K562 (cell line): ENCODE data around the gene ATXN7L2. TPM values are rescaled to one million over a fixed set of nuclear protein-coding genes. Genes with fewer than 3 reads are reported as not detected.
A peak's percentile ranks its signal among the peaks of the same experiment; 100 is the strongest.

Source experiments
- ARID2 ChIP-seq: fragments of 450-650 bp; IDR thresholded peaks from 2 replicates; pipeline ENCODE4 v1.6.1; 2017; ENCODE audit warnings: antibody characterized with exemption, mild to moderate bottlenecking
- ARID3B ChIP-seq: fragments of 250-450 bp; sonication (Bioruptor Pico); IDR thresholded peaks from 2 replicates; pipeline ENCODE4 v1.4.0; 2020; ENCODE audit warnings: borderline replicate concordance
- BACH1 ChIP-seq: fragments of 200-800 bp; sonication (Bioruptor generic); IDR thresholded peaks from 2 replicates; pipeline ENCODE4 v1.6.1; 2016; ENCODE audit warnings: missing genetic modification characterization, missing compliant biosample characterization
- CCAR2 ChIP-seq: fragments of 200-400 bp; formaldehyde crosslinking; IDR thresholded peaks from 2 replicates; pipeline ENCODE4 v1.6.1; 2017; ENCODE audit warnings: mild to moderate bottlenecking, low read depth, low read length
- MCM3 ChIP-seq: fragments of 450-650 bp; IDR thresholded peaks from 2 replicates; pipeline ENCODE4 v1.6.1; 2016
- NCOA6 ChIP-seq: fragments of 450-650 bp; IDR thresholded peaks from 2 replicates; pipeline ENCODE4 v1.6.1; 2017; ENCODE audit warnings: mild to moderate bottlenecking
- NFE2L1 ChIP-seq: fragments of 450-650 bp; IDR thresholded peaks from 2 replicates; pipeline ENCODE4 v1.6.1; 2016; ENCODE audit warnings: missing genetic modification characterization, low read depth, mild to moderate bottlenecking, missing compliant biosample characterization, moderate library complexity, borderline replicate concordance
- NUFIP1 ChIP-seq: fragments of 450-650 bp; IDR thresholded peaks from 2 replicates; pipeline ENCODE4 v1.6.1; 2018; ENCODE audit not compliant: partially characterized antibody
- RNF2 ChIP-seq: sonication (generic); IDR thresholded peaks from 2 replicates; pipeline ENCODE4 v1.6.1; 2016
- TARDBP ChIP-seq: fragments of 450-650 bp; IDR thresholded peaks from 2 replicates; pipeline ENCODE4 v1.6.1; 2016
- ZNF143 ChIP-seq: sonication (generic); formaldehyde crosslinking; IDR thresholded peaks from 2 replicates; pipeline ENCODE4 v1.9.0; 2022; ENCODE audit warnings: mild to moderate bottlenecking, missing genetic modification reagents
- ZNF3 ChIP-seq: fragments of 250-450 bp; sonication (Bioruptor Pico); IDR thresholded peaks from 2 replicates; pipeline ENCODE4 v1.5.0; 2021; ENCODE audit warnings: mild to moderate bottlenecking, moderate library complexity
- ZNF830 ChIP-seq: fragments of 250-450 bp; sonication (Bioruptor Pico); IDR thresholded peaks from 2 replicates; pipeline ENCODE4 v1.5.0; 2021; ENCODE audit warnings: mild to moderate bottlenecking
- polyA plus RNA-seq, 8 experiments: library from polyadenylated mRNA; depleted of rRNA in 4 of 8; stranded (reverse) in 5 of 8; unstranded in 3 of 8; fragments of >200 nt; fragmentation: Nextera tagmentation in 2 of 8; fragmentation: Illumina TruSeq in 1 of 8; extraction: Ambion mirVana in 2 of 8; extraction: Trizol in 1 of 8; gene quantifications; 2 replicates each; pipeline versions ENCODE4 v1.2.1 to v1.2.3, GENCODE V29; 2011 to 2014; ENCODE audit warnings: inconsistent platforms in 1 of 8, missing spikeins in 1 of 8
- total RNA-seq, 7 experiments: library from RNA; depleted of rRNA in 6 of 7; stranded (reverse); fragments of >200 nt in 6 of 7; fragmentation: Illumina TruSeq in 2 of 7; extraction: Trizol in 2 of 7; gene quantifications; 2 replicates each; pipeline versions ENCODE4 v1.2.1 to v1.2.3, GENCODE V29; 2011 to 2021; ENCODE audit warnings: low replicate concordance in 1 of 7
- TF ChIP-seq, protein P1 (sequence below): fragments of 450-650 bp; IDR thresholded peaks from 2 replicates; pipeline ENCODE4 v1.6.1; 2016; ENCODE audit warnings: mild to moderate bottlenecking
- TF ChIP-seq, protein P2 (sequence below): fragments of 450-650 bp; IDR thresholded peaks from 2 replicates; pipeline ENCODE4 v1.6.1; 2017; ENCODE audit warnings: antibody characterized with exemption, mild to moderate bottlenecking
- TF ChIP-seq, protein P3 (sequence below): sonication (generic); formaldehyde crosslinking; IDR thresholded peaks from 2 replicates; pipeline ENCODE4 v1.8.1; 2023; ENCODE audit warnings: mild to moderate bottlenecking, missing genetic modification reagents
- TF ChIP-seq, protein P4 (sequence below): fragments of 250-450 bp; sonication (Bioruptor Pico); IDR thresholded peaks from 2 replicates; pipeline ENCODE4 v1.8.0; 2021; ENCODE audit warnings: mild to moderate bottlenecking, moderate library complexity

ATXN7L2 gene
- total and polyA plus RNA-seq, 9 of the 15 experiments (the other 6 are each of a cell fraction or from before 2014, with no cell fraction given): 0.21 to 10.4 (median 5.8) TPM

DNA sequence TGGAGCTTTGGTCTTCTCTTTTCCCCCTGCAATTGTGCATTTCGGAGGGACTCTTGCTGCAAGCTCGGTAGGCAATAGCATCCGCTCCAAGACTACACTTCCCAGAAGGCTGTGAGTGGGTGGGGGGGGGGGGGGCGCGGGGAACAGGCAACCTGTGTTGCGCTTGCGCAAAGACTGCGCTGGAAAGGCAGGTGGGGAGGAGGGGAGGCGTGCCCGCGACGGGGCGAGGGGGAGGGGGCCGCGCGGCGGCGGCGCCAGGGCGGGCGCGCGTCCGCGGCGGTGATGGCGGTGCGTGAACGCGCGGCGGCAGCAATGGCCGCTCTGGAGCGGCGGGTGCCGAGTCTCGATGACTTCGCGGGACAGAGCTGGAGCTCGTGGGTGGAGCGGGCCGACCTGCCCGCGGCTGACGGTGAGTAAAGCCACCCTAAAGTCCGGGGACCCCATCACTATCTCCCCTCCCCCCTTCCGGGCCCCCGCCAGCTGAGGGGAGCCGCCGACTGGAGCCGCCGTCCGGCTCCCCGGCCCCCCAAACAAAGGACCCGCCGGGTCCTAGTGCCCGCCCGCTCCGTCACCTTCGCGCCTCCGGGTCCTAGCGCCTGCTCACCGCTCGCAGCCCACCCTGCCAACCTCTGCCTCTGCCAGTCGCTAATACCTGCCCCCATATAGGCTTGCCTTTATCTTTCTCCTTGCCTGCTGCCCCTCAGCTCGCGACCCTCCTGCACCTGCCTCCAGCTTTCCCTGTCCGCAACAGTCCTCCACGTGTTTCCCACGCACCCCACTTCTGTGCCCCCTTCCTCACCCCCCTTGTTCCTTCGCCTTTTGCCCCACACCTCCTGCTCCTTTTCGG is at the start of gene ATXN7L2 (continued):
- TF ChIP-seq ARID3B: no peak
- no peak for TF ChIP-seq ARID2
- TF ChIP-seq ZNF143: peak; percentile 68
- TF ChIP-seq, protein P1, sequence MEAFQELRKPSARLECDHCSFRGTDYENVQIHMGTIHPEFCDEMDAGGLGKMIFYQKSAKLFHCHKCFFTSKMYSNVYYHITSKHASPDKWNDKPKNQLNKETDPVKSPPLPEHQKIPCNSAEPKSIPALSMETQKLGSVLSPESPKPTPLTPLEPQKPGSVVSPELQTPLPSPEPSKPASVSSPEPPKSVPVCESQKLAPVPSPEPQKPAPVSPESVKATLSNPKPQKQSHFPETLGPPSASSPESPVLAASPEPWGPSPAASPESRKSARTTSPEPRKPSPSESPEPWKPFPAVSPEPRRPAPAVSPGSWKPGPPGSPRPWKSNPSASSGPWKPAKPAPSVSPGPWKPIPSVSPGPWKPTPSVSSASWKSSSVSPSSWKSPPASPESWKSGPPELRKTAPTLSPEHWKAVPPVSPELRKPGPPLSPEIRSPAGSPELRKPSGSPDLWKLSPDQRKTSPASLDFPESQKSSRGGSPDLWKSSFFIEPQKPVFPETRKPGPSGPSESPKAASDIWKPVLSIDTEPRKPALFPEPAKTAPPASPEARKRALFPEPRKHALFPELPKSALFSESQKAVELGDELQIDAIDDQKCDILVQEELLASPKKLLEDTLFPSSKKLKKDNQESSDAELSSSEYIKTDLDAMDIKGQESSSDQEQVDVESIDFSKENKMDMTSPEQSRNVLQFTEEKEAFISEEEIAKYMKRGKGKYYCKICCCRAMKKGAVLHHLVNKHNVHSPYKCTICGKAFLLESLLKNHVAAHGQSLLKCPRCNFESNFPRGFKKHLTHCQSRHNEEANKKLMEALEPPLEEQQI: no peak; the same call in 1 of the 2 replicates
- TF ChIP-seq ZNF3 (CRISPR knock-in tag): 0 out of 2 replicates have a peak, but pooled peaks have one; percentile 33
- TF ChIP-seq NFE2L1 (tag): no peak
- TF ChIP-seq, protein P2, sequence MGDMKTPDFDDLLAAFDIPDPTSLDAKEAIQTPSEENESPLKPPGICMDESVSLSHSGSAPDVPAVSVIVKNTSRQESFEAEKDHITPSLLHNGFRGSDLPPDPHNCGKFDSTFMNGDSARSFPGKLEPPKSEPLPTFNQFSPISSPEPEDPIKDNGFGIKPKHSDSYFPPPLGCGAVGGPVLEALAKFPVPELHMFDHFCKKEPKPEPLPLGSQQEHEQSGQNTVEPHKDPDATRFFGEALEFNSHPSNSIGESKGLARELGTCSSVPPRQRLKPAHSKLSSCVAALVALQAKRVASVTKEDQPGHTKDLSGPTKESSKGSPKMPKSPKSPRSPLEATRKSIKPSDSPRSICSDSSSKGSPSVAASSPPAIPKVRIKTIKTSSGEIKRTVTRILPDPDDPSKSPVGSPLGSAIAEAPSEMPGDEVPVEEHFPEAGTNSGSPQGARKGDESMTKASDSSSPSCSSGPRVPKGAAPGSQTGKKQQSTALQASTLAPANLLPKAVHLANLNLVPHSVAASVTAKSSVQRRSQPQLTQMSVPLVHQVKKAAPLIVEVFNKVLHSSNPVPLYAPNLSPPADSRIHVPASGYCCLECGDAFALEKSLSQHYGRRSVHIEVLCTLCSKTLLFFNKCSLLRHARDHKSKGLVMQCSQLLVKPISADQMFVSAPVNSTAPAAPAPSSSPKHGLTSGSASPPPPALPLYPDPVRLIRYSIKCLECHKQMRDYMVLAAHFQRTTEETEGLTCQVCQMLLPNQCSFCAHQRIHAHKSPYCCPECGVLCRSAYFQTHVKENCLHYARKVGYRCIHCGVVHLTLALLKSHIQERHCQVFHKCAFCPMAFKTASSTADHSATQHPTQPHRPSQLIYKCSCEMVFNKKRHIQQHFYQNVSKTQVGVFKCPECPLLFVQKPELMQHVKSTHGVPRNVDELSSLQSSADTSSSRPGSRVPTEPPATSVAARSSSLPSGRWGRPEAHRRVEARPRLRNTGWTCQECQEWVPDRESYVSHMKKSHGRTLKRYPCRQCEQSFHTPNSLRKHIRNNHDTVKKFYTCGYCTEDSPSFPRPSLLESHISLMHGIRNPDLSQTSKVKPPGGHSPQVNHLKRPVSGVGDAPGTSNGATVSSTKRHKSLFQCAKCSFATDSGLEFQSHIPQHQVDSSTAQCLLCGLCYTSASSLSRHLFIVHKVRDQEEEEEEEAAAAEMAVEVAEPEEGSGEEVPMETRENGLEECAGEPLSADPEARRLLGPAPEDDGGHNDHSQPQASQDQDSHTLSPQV: no peak; the same call in 1 of the 2 replicates
- peak; percentile 23 for TF ChIP-seq NUFIP1
- TF ChIP-seq NCOA6: no peak; the same call in 1 of the 2 replicates
- TF ChIP-seq RNF2: peak; percentile 87; the same call in 1 of the 2 replicates
- peak; percentile 79; the same call in 1 of the 2 replicates for TF ChIP-seq ZNF830 (CRISPR knock-in tag)
- no peak for TF ChIP-seq BACH1 (tag)
- TF ChIP-seq, protein P3, sequence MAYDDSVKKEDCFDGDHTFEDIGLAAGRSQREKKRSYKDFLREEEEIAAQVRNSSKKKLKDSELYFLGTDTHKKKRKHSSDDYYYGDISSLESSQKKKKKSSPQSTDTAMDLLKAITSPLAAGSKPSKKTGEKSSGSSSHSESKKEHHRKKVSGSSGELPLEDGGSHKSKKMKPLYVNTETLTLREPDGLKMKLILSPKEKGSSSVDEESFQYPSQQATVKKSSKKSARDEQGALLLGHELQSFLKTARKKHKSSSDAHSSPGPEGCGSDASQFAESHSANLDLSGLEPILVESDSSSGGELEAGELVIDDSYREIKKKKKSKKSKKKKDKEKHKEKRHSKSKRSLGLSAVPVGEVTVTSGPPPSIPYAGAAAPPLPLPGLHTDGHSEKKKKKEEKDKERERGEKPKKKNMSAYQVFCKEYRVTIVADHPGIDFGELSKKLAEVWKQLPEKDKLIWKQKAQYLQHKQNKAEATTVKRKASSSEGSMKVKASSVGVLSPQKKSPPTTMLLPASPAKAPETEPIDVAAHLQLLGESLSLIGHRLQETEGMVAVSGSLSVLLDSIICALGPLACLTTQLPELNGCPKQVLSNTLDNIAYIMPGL (CRISPR knock-in tag): peak; percentile 86
- TF ChIP-seq TARDBP: no peak
- TF ChIP-seq, protein P4, sequence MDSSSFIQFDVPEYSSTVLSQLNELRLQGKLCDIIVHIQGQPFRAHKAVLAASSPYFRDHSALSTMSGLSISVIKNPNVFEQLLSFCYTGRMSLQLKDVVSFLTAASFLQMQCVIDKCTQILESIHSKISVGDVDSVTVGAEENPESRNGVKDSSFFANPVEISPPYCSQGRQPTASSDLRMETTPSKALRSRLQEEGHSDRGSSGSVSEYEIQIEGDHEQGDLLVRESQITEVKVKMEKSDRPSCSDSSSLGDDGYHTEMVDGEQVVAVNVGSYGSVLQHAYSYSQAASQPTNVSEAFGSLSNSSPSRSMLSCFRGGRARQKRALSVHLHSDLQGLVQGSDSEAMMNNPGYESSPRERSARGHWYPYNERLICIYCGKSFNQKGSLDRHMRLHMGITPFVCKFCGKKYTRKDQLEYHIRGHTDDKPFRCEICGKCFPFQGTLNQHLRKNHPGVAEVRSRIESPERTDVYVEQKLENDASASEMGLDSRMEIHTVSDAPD (CRISPR knock-in tag): no peak
- TF ChIP-seq CCAR2: no peak
- TF ChIP-seq MCM3: no peak
